ENCODE results near the gene TMCO4. TPM values are rescaled to one million over a fixed set of nuclear protein-coding genes. Genes with fewer than 3 reads are reported as not detected.

TMCO4 gene
- total and polyA plus RNA-seq, 12 donors: 6.1 to 12.2 (median 8.0) TPM

GRCh38 chr1:19644395-19644680, 155.4 kb downstream of the TMCO4 start:
- peak overlapping the region; percentile 78 to 95 (median 92) for H3K27ac ChIP-seq
- H3K9me3 ChIP-seq: no peaks in the 10 kb centered on the region
- H3K4me1 ChIP-seq: peaks cover 5 to 62% (median 46%) of the 10 kb centered on the region in 9 donors
- no peak for DNase-seq
- ATAC-seq: peak in 1 of 8 donors; percentile 3
- intact Hi-C loops (cut with DNase I): loop anchor here in 6 of 10 donors (5.0 to 10.0 kb wide), 4 partner anchors 37 to 160 kb away; partner anchors contain the start of gene CAPZB (in 3 of the 6)
- WGBS, 2 donors: 1 to 3% methylated on average over 13 to 51 of the region's 51 CpGs
- peak overlapping the region; percentile 44 to 88 (median 72) for H3K4me3 ChIP-seq
- TF ChIP-seq CTCF (IDR thresholded peaks at IDR 0.05): no peak
- H3K36me3 ChIP-seq: no peaks in the 10 kb centered on the region
- peaks cover 0 to 42% (median 0%) of the 10 kb centered on the region in 7 donors for H3K27me3 ChIP-seq

GRCh38 chr1:19643602-19644394, 155.9 kb downstream of the TMCO4 start, which contains the start of gene NBL1:
TSS of gene NBL1 (plus strand) at chr1:19644311. CDS start at chr1:19655031, 10,720 bp downstream.
- Histone ChIP-seq H3K4me3 (peak within 1 kb of the TSS; percentile 44 to 88 (median 72)), H3K27ac (peak within 1 kb of the TSS; percentile 78 to 96 (median 92)), H3K9me3 (no peaks in the 10 kb centered on the region), H3K27me3 (peaks cover 0 to 42% (median 0%) of the 10 kb centered on the region in 7 donors), H3K4me1 (peaks cover 5 to 58% (median 41%) of the 10 kb centered on the region in 9 donors), H3K36me3 (no peaks in the 10 kb centered on the region)
- DNase-seq (peak; percentile 83 to 84), ATAC-seq (peak; percentile 60 to 90 (median 74))
- intact Hi-C loops (cut with DNase I): loop anchor here in 6 of 10 donors (2.0 to 10.0 kb wide), 5 partner anchors 36 to 159 kb away; partner anchors contain the start of gene CAPZB (in 3 of the 6)
- 1% methylated on average over 42 to 87 of the region's 90 CpGs for WGBS, 2 donors
- no peak for TF ChIP-seq CTCF (IDR thresholded peaks at IDR 0.05)

- Histone ChIP-seq H3K9me3 (no peaks in the 10 kb centered on the region), H3K27me3 (peaks cover 0 to 42% (median 0%) of the 10 kb centered on the region in 7 donors), H3K36me3 (no peaks in the 10 kb centered on the region), H3K27ac (peak overlapping the region; percentile 78 to 96 (median 92)), H3K4me3 (peak overlapping the region in 9 of 10 donors; percentile 54 to 86 (median 64)), H3K4me1 (peaks cover 2 to 51% (median 34%) of the 10 kb centered on the region in 9 donors)
- ATAC-seq (no peak), DNase-seq (no peak)
- TF ChIP-seq CTCF (IDR thresholded peaks at IDR 0.05): no peak
- intact Hi-C loops (cut with DNase I): loop anchor here in 6 of 10 donors (2.0 to 10.0 kb wide), 5 partner anchors 36 to 158 kb away; partner anchors contain the start of gene CAPZB (in 3 of the 6)
- 47 to 48% methylated on average over 7 of the region's 7 CpGs for WGBS, 2 donors
Measured at GRCh38 chr1:19643121-19643520, 156.6 kb downstream of the TMCO4 start.
